Measurements from ENCODE around the gene ZCCHC17.
A peak's percentile ranks its signal among the peaks of the same experiment; 100 is the strongest.

ZCCHC17 gene

DNA sequence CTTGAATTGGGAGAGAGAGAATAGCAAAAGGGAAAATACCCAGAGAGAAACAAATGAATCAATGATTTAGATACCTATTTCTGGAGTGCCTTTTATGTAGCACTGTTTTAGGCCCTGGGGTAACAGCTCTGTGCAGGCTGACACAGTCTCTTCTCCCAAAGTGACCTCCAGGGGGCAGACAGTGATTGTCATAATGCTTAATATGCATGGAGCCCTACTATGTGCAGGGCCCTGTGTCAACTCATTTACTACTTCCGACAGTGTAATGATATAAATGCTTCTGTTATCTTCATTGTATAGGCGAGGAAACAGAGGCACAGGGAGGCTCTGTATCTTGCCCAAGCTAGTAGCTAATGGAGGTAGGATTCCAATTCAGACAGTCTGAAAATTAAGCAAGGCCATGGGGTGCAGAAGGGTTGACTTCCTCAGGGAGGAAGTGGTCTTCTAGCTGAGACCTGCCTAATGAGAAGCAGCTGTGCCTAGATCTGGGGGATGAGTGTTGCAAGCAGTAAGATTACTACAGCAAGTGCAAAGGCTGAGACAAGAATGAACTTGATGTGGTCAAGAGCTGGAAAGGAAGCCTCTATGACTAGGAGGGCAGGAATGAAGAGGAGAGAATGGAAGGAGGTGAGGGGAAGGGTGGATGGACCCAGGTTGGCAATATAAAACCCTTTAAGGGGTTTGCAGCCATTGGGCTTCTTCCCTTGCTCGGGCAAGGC lies 100.0 kb downstream of the ZCCHC17 start:
- no peak for DNase-seq

DNA sequence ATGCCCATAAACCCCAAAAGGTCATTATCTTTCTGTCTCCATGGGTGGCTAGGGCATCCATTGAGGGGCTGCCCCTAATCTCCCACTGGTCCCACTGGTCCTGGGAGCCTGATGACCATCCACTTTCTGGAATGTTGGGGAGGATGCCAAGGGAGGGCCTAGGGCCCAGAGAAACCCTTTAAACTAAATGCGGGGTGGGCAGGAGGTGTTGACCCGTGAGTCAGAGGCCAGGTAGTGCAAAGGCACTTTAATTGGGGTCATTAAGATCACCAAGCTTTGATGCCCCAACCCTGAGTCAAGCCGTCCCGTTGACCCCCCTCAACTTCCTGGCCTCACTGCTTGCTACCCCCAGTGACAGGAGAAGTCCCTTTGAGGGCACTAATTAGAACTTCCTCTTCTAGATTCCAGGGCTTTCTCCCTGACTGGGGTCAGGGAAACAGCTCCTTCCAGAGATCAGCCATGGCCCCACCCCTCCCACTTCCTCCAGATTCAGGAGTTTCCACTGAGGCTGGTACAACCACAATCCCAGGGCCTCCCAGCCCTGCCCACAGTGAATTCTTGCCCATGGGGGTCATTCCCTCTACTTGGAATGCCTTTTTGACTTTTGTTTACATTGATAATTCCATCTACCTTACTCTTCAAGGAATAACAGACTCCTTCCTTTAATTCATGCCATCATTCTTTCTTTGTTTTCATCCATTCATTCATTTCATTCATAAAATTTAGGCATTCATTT lies 100.7 kb downstream of the ZCCHC17 start:
- no peak for DNase-seq

DNA sequence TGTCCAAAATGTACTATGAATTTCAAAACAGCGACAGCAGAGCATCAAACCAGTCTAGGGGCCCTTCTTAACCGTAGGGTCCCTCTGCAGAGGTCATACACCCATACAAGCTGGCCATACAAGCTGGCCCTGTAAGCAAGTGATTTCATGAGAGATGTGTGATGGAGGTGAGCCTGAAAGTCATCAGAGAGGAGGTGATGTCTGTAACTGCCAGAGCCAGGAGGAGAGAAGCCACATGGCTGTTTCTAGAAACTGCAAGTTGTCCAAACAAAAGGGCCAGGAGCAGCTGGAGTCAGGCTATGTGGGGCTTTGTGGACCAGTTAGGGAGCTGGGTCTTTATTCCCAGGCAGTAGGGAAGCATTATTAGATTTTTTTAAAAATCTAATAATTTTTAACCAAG lies 101.4 kb downstream of the ZCCHC17 start:
- no peak for DNase-seq

DNA sequence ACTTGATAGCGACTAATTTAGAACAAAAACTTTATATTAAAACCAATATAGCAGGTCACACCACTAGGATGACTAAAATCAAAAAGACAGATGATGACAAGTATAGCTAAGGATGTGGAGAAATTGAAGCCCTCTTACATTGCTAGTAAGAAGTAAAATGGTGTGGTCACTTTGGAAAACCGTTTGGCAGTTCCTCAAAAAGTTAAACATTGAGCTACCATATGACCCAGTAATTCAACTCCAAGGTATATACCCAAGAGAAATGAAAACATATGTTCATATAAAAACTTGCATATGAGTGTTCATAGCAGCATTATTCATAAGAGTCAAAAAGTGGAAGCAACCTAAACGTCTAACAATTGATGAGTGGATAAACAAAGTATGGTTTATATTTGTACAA lies 103.1 kb downstream of the ZCCHC17 start:
- DNase-seq, result no peak

DNA sequence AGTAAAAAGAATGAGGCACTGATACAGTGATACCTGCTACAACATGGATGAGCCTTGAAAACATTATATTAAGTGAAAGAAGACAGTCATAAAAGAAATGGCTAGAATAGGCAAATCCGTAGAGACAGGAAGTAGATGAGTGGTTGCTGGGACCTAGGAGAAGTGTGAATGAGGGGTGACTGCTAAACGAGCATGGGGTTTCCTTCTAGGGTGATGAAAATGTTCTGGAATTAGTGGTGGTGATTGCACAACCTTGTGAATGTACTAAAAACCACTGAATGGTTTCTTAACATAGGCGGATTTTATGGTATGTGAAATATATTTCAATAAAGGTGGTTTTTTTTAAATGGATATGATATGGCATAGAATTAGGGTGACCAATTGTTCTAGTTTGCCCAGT lies 103.6 kb downstream of the ZCCHC17 start:
- no peak for DNase-seq

DNA sequence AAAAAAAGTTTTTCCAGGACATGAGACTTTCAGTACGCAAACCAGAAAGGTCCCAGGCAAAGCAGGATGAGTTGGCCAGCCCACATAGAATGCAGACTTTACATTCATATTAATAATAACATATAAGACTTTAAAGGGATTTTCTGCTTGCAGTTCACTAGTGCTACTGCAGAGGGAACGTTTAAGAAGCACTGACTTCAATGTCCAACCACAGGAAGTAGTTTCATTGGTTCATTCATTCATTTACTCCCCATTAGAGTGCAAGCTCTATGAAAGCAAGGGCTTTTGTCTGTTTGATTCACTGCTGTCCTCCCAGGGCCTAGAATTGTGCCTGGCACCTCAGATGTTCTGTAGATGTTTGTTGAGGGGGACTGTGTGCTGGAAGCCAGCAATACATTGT lies 104.4 kb downstream of the ZCCHC17 start:
- no peak for DNase-seq

DNA sequence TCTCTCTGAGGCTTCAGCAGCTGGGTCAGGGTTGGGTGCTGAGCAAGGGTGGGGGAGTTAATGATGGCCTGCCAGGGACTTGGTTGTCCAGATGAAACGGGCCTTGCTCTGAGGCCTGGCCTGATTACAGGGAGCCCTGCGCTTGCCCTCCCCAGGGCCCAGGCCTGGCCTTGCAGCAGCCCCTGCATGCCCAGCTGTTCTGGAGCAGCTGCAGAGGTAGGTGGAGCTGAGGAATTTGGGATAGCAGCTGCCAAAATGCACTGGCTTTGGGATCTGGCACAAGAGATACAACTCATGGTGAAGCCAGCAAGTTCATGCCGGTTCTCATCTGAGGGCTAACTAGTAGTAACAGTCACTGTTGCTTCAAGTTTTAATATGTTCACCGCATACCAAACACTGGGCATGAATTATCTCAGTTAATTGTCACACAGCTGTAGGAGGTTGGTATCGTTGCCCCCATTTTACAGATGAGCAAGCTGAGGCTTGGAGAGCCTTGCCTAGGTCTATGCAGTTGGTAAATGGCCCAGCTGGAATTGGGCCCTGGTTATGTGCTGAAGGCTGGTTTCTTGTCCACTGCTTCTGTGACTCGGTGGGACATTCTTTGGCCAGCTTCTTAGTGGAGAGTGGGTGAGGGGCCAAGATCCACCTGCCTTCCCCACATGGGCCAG lies 108.9 kb downstream of the ZCCHC17 start:
- no peak for DNase-seq

DNA sequence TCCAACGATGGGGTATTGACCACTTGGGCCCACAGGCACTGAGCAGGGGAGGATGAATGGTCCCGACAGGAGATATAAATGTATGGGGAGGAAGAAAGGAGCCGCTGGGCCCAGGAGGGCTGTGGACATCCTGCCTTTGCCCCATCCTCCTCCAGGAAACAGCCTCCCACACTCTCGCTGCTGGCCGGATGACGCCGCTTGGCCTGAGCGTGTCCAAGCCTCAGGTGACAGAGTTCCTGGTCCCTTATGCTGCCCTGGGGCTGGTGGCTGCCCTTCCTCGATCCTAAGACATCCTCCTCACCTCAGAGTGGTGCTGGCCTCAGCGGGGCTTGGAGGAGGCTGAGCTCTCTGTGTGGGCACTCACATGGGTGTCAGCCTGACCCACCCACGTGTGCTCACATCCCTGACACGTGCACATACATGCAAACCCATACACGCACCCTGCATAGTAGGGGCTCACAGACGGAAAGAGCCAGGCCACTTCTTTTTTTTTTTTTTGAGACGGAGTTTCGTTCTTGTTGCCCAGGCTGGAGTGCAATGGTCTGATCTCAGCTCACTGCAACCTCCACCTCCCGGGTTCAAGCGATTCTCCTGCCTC lies 110.3 kb downstream of the ZCCHC17 start:
- no peak for DNase-seq

DNA sequence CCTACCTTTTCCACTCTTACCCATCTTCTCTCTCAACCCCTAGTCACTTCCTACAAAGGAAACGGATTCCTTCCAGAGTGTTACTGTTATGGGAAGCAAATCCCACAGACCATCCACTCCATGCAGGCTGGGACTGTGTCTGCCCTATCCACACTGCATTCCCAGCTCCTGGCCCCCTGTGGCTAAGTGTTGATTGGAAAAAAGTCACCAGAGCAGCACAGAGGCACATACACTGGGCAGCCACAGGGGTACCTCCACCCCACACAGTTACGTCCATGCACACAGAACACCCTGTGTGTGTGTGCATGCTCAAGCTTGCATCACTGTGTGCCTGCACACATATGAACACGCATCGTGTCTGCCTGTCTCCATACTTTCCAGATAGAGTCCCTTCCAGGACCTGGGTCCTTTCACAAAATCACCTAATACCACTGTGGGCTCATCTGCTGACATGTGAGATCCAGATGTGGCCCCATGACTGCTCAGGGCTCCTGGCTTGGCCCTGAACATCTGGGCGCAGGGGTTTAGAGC lies 112.0 kb downstream of the ZCCHC17 start:
- no peak for DNase-seq

DNA sequence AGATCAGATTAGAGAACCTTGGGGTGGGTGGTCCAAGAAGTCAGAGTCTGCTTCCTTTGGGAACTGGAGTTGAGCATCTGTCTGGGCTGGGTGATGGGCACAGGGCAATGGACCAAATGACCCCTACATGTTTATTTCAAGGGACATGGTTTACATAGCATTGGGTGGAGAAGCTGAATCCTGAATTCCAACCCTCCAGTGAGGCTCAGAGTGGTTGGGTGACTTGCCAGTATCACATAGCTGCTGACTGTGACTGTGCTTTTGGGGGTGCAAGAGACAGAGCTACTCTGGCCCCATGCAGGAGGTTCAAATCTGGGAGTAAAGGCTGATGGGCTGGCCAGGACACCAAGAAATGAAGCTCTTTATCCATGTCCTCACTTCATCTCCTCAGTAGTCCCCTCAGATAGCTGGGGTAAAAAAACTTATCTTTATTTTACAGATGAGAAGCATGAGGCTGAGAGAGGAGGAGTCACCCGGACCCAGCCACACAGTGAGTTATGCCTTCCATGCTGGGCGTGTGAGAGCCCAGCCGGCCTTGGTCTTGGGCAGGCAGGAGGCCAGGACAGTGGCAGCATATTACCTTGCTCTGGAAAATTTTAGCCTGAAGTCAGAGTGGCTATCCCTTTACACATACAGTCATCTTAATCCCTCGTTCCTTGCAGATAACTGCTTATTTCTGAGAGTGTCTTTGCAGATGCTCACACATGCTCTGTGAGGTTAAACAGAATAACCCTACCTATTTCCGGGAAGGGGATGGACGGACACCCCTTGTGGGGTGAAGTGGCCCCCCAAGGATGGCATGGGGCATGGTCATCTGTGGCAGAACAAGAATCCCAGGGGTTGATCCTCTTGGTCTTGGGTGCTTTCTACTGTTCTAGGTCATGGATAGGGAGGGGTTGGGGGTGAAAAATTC lies 113.4 kb downstream of the ZCCHC17 start:
- no peak for DNase-seq

DNA sequence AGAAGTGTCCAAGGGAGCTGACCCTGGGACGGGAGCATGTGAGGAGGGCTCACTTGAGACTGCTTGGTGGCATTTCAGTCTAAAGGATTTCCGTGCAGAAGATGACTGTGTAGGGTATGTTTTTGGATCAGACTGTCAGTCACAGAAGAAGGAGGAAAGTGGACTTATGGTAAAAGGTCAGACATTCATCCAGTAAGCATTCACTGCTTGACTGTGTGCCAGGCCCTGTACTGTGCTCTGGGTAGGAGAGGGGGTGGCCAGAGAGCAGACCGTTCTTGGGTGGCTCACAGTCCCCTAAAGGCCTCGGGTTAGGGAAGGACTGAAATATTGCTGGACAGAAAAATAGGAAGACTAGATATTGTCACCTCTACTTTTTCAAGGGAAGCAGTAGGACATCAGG lies 114.0 kb downstream of the ZCCHC17 start:
- DNase-seq, result no peak

DNA sequence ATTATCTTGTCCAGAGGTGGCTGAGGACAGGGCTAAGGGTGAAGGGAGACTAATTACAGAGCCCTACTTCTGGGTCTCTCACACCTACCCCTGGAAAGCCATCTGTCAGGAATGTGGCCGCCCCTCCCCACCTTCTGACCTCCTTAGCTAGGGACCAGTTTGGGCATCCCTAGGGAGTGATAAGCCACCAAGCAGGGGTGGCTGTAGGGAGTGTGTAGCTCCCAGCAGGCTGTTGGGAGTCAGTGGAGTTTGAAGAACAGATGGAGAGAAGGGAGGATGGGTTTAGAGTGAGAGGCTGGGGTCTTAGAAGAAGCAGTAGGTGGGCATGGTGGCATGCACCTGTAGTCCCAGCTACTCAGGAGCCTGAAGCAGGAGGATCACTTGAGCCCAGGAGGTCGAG lies 115.4 kb downstream of the ZCCHC17 start:
- no peak for DNase-seq

DNA sequence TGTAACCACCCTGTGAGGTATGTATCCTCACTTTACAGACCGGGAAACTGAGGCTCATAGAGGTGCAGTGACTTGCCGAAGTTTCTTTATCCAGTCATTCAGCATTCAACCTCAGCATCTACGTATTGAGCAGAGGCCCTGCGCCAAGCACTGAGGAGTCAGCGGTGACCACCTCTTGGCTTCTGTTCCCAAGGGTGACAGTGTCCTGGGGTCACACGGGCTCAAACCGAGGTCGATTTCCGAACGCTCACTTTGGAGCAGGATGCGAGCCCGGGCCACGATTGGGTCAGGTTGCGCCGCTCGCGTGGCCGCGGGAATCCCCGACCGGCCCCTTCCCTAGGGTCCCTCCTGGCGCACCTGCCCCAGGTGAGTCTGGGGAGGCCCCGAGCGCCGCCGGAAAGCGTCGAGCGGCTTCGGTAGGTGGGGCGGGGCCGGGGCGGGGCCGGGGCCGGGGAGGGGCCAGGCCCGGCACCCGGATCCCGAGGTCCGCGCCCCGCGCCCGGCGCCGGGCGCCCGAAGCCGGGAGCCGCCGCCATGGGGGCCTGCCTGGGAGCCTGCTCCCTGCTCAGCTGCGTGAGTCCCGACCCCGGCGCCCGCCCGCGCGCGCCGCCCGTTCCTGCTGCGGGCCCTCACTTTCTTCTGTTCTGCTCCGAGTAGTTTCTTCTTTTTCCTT lies 116.0 kb downstream of the ZCCHC17 start, which contains the start of gene SERINC2:
TSS of gene SERINC2 (plus strand) at position 482 of the 673 bp plus-strand sequence. CDS start at position 535, 53 bp downstream.
- DNase-seq, result peak; percentile 3

DNA sequence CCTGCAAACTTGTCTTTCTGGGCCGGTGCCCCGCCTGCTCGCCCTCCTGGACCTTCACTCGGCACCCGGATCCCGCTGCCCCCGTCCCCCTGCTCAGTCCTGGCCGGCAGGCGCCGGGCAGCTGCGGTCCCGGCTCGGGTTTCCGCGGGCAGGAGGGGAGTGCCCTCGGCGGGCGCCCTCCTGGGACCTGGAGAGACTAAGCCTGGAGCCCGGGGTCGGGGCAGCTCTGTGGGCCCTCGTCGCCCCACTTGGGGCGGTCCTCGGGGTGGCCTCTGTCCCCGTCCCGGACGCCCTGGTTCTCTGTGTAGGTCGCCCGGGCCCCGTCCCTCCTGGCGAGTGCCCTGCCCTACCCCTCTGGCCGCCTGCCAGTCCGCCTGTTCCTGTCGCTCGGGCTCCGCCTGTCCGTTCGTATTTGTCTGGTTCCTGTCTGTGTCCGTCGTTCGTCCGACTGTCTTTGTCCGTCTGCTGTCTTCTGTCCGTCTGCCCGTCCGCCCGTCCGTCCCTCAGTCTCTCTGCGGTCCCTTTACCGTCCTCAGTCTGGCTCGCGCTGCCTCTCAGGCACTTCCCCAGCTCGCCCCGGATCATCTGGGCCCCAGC lies 116.7 kb downstream of the ZCCHC17 start:
- no peak for DNase-seq

Data from central memory CD4-positive, alpha-beta T cell (primary cell).